Neural crest cell (in vitro differentiated cells): ENCODE measurements around the gene NR5A2. TPM values are rescaled to one million over a fixed set of nuclear protein-coding genes. Genes with fewer than 3 reads are reported as not detected.

Source experiments
- DNase-seq: peaks from one replicate; pipeline ENCODE4 v3.0.0; 2021; ENCODE audit warnings: low read depth, mixed read lengths, low spot score
- H3K27ac Mint-ChIP-seq: one replicate; pipeline ENCODE4 v1.8.0; 2021; ENCODE audit warnings: mild to moderate bottlenecking, mixed read lengths; ENCODE audit not compliant: unreplicated experiment
- H3K27me3 Mint-ChIP-seq: 2 replicates; pipeline ENCODE4 v1.8.0; 2021; ENCODE audit warnings: low read depth, mild to moderate bottlenecking, mixed read lengths
- H3K36me3 Mint-ChIP-seq: 2 replicates; pipeline ENCODE4 v1.8.0; 2021; ENCODE audit warnings: low read depth, mild to moderate bottlenecking, mixed read lengths
- H3K4me1 Mint-ChIP-seq: 2 replicates; pipeline ENCODE4 v1.8.0; 2021; ENCODE audit warnings: mixed read lengths
- H3K4me3 Mint-ChIP-seq: one replicate; pipeline ENCODE4 v1.8.0; 2021; ENCODE audit warnings: mild to moderate bottlenecking, mixed read lengths
- H3K9me3 Mint-ChIP-seq: 2 replicates; pipeline ENCODE4 v1.8.0; 2021; ENCODE audit warnings: mixed read lengths
- CTCF ChIP-seq: fragments of 200-600 bp; sonication (generic); conservative IDR thresholded peaks from 2 replicates; pipeline ENCODE4 v1.5.0; 2021; ENCODE audit warnings: antibody characterized with exemption, mild to moderate bottlenecking
- total RNA-seq: library from RNA; stranded (reverse); gene quantifications from 2 replicates; pipeline ENCODE4 v1.2.1, GENCODE V29; 2021

Gene NR5A2
- total RNA-seq, 1 donor from 2014 or later: not detected

- no peak for DNase-seq
- Mint-ChIP-seq H3K4me1 (peaks cover 33% of the 10 kb centered on the region), H3K36me3 (no peaks in the 10 kb centered on the region), H3K9me3 (peaks cover 6% of the 10 kb centered on the region), H3K4me3 (no peak overlapping the region), H3K27me3 (no peaks in the 10 kb centered on the region), H3K27ac (no peak overlapping the region)
- no peak for TF ChIP-seq CTCF
These were observed 194.2 kb downstream of the NR5A2 start for GRCh38 chr1:200221614-200222282.

- Mint-ChIP-seq H3K27ac (no peak overlapping the region), H3K4me3 (no peak overlapping the region), H3K9me3 (peaks cover 6% of the 10 kb centered on the region), H3K36me3 (no peaks in the 10 kb centered on the region), H3K4me1 (peaks cover 44% of the 10 kb centered on the region), H3K27me3 (no peaks in the 10 kb centered on the region)
- no peak for TF ChIP-seq CTCF
- no peak for DNase-seq
These were observed 195.7 kb downstream of the NR5A2 start for GRCh38 chr1:200223207-200223606.

GRCh38 chr1:200223613-200224012 is 196.1 kb downstream of the NR5A2 start:
- peaks cover 48% of the 10 kb centered on the region for H3K4me1 Mint-ChIP-seq
- no peak overlapping the region for H3K27ac Mint-ChIP-seq
- no peak for TF ChIP-seq CTCF
- H3K4me3 Mint-ChIP-seq: no peak overlapping the region
- no peak for DNase-seq
- no peaks in the 10 kb centered on the region for H3K36me3 Mint-ChIP-seq
- peaks cover 6% of the 10 kb centered on the region for H3K9me3 Mint-ChIP-seq
- H3K27me3 Mint-ChIP-seq: no peaks in the 10 kb centered on the region

- no peak overlapping the region for H3K27ac Mint-ChIP-seq
- no peak for DNase-seq
- TF ChIP-seq CTCF: no peak
- no peaks in the 10 kb centered on the region for H3K36me3 Mint-ChIP-seq
- no peak overlapping the region for H3K4me3 Mint-ChIP-seq
- H3K9me3 Mint-ChIP-seq: peaks cover 6% of the 10 kb centered on the region
- H3K27me3 Mint-ChIP-seq: no peaks in the 10 kb centered on the region
- H3K4me1 Mint-ChIP-seq: peaks cover 55% of the 10 kb centered on the region
These were observed 196.8 kb downstream of the NR5A2 start for GRCh38 chr1:200224315-200224714.

- Mint-ChIP-seq H3K4me1 (peaks cover 56% of the 10 kb centered on the region), H3K4me3 (peak overlapping the region; percentile 52), H3K27ac (peak overlapping the region; percentile 65), H3K36me3 (no peaks in the 10 kb centered on the region), H3K27me3 (no peaks in the 10 kb centered on the region), H3K9me3 (peaks cover 6% of the 10 kb centered on the region)
- no peak for TF ChIP-seq CTCF
- no peak for DNase-seq
These were observed 198.9 kb downstream of the NR5A2 start for GRCh38 chr1:200226268-200226968.
